ENCODE measurements around the gene CGREF1.

- TF ChIP-seq CTCF (IDR thresholded peaks at IDR 0.05) (no peak), EZH2 (IDR thresholded peaks at IDR 0.05; ENCODE audit: borderline replicate concordance, insufficient read depth, low read depth, low read length, poor library complexity, severe bottlenecking) (no peak)
Observed at GRCh38 chr2:27088634-27089033, 30.3 kb downstream of the CGREF1 start.
